HepG2 (cell line): ENCODE results near the gene FHIT. TPM values are rescaled to one million over a fixed set of nuclear protein-coding genes. Genes with fewer than 3 reads are reported as not detected.

Source experiments
- ATAC-seq: fragments of 200-7000 bp; cut with Tn5 transposase; 3 replicates; pipeline ENCODE4 v1.9.1; 2020; ENCODE audit warnings: mild to moderate bottlenecking, moderate library complexity
- BruUV-seq: library from RNA; stranded (reverse); fragments of 400-500 nt; replicated peaks from 2 replicates; lab custom pipeline; 2021; lab: Mats Ljungman, UMichigan
- CTCF ChIA-PET: fragments of 300-600 bp; formaldehyde crosslinking; extraction: SDS; loops from one replicate; lab custom pipeline; 2021; ENCODE audit warnings: low total read pairs, inconsistent platforms, low intra/inter-chr PET ratio; lab: Yijun Ruan, JAX
- POLR2A ChIA-PET: fragments of 350-600 bp; sonication (Branson Sonifier 250); formaldehyde crosslinking; loops from one replicate; lab custom pipeline; 2020; ENCODE audit warnings: antibody characterized with exemption, inconsistent platforms; lab: Yijun Ruan, JAX
- DNase-seq: peaks from one replicate; pipeline ENCODE4 v3.0.0-alpha.2; 2015; ENCODE audit warnings: low spot score
- FAIRE-seq: peaks from 3 replicates; lab custom pipeline; 2011; peaks lifted over from hg19 to GRCh38; lab: Jason Lieb, UNC
- H2AFZ ChIP-seq: one replicate; pipeline ENCODE4 v1.6.1; 2011; ENCODE audit warnings: low read length, inconsistent platforms
- H3K27ac ChIP-seq: fragments of 300-600 bp; 3 replicates; pipeline ENCODE4 v1.8.0; 2011; ENCODE audit warnings: mixed run types, mild to moderate bottlenecking, mixed read lengths, low read length, inconsistent platforms; ENCODE audit not compliant: insufficient read depth; ENCODE audit errors: extremely low read length
- H3K27me3 ChIP-seq, 2 experiments: fragments of 200-600 bp in 1 of 2; 2 replicates in 1 of 2; 3 replicates in 1 of 2; pipeline versions ENCODE4 v1.6.0 to v1.8.0; 2011; ENCODE audit warnings: low read length in 2 of 2, mild to moderate bottlenecking in 2 of 2, moderate library complexity in 2 of 2, inconsistent platforms in 1 of 2; ENCODE audit not compliant: insufficient read depth in 2 of 2, control insufficient read depth in 1 of 2
- H3K36me3 ChIP-seq, 2 experiments: fragments of 200-600 bp in 1 of 2; replicated peaks in 1 of 2; 2 replicates in 1 of 2; 3 replicates in 1 of 2; pipeline versions ENCODE4 v1.5.1 to v1.8.0; 2011; ENCODE audit warnings: low read length in 2 of 2, inconsistent platforms in 1 of 2; ENCODE audit not compliant: insufficient read depth in 2 of 2, control insufficient read depth in 1 of 2
- H3K4me1 ChIP-seq: 2 replicates; pipeline ENCODE4 v1.5.1; 2012; ENCODE audit warnings: low read length, inconsistent platforms; ENCODE audit not compliant: insufficient read depth
- H3K4me2 ChIP-seq: 2 replicates; pipeline ENCODE4 v1.6.0; 2011; ENCODE audit warnings: low read depth, low read length, inconsistent platforms
- H3K4me3 ChIP-seq, 3 experiments: fragments of 200-600 bp in 1 of 3; sonication (generic), shearing (Covaris generic) in 1 of 3; replicated peaks in 1 of 3; 2 replicates each; pipeline ENCODE4 v1.5.1; 2011 to 2016; ENCODE audit warnings: low read length in 3 of 3, inconsistent platforms in 2 of 3, low read depth in 2 of 3, mild to moderate bottlenecking in 2 of 3, control low read depth in 1 of 3, mixed read lengths in 1 of 3; ENCODE audit not compliant: insufficient read depth in 1 of 3
- H3K79me2 ChIP-seq: one replicate; pipeline ENCODE4 v1.6.1; 2011; ENCODE audit warnings: low read length, inconsistent platforms; ENCODE audit not compliant: insufficient read depth
- H3K9ac ChIP-seq: 2 replicates; pipeline ENCODE4 v1.6.0; 2011; ENCODE audit warnings: mild to moderate bottlenecking, low read depth, low read length, inconsistent platforms; ENCODE audit not compliant: insufficient read depth
- H3K9me3 ChIP-seq: 2 replicates; pipeline ENCODE4 v1.5.1; 2012; ENCODE audit warnings: mild to moderate bottlenecking, low read length
- H4K20me1 ChIP-seq: 2 replicates; pipeline ENCODE4 v1.6.0; 2011; ENCODE audit warnings: inconsistent platforms, mild to moderate bottlenecking, low read length, moderate library complexity; ENCODE audit not compliant: insufficient read depth
- CBX5 ChIP-seq: sonication (generic); formaldehyde crosslinking; IDR thresholded peaks from 2 replicates; pipeline ENCODE4 v1.4.0; 2020; ENCODE audit warnings: missing genetic modification reagents, borderline replicate concordance
- DR1 ChIP-seq: sonication (generic); formaldehyde crosslinking; IDR thresholded peaks from 2 replicates; pipeline ENCODE4 v1.8.0; 2021; ENCODE audit warnings: mild to moderate bottlenecking, missing genetic modification reagents, inconsistent platforms
- DZIP1 ChIP-seq: sonication (generic); formaldehyde crosslinking; IDR thresholded peaks from 2 replicates; pipeline ENCODE4 v1.5.0; 2020; ENCODE audit warnings: mild to moderate bottlenecking, missing genetic modification reagents
- GPN1 ChIP-seq: sonication (generic); formaldehyde crosslinking; IDR thresholded peaks from 2 replicates; pipeline ENCODE4 v1.5.1; 2020; ENCODE audit warnings: missing genetic modification reagents, borderline replicate concordance
- ISX ChIP-seq: sonication (generic); formaldehyde crosslinking; conservative IDR thresholded peaks from 2 replicates; pipeline ENCODE4 v1.5.0; 2020; ENCODE audit warnings: missing genetic modification reagents
- NR2F1 ChIP-seq, 2 experiments: fragments of 450-650 bp in 1 of 2; formaldehyde crosslinking in 1 of 2; IDR thresholded peaks; 2 replicates each; pipeline versions ENCODE4 v1.5.0 to v1.6.1; 2016 to 2020; ENCODE audit warnings: mild to moderate bottlenecking in 1 of 2, missing compliant biosample characterization in 1 of 2, missing genetic modification reagents in 1 of 2, moderate library complexity in 1 of 2
- NR2F6 ChIP-seq, 2 experiments: IDR thresholded peaks; 2 replicates each; pipeline ENCODE4 v1.6.1; 2016; ENCODE audit warnings: antibody characterized with exemption in 1 of 2, mild to moderate bottlenecking in 1 of 2
- PBX3 ChIP-seq: sonication (generic); formaldehyde crosslinking; IDR thresholded peaks from 2 replicates; pipeline ENCODE4 v1.8.1; 2023; ENCODE audit warnings: missing genetic modification reagents, inconsistent platforms, borderline replicate concordance
- SMARCE1 ChIP-seq: fragments of 450-650 bp; IDR thresholded peaks from 2 replicates; pipeline ENCODE4 v1.6.1; 2017; ENCODE audit warnings: borderline replicate concordance
- SRSF9 ChIP-seq: fragments of 200-400 bp; formaldehyde crosslinking; IDR thresholded peaks from 2 replicates; pipeline ENCODE4 v1.6.1; 2018; ENCODE audit warnings: borderline replicate concordance, mild to moderate bottlenecking, low read depth, low read length; ENCODE audit not compliant: insufficient read depth, poor library complexity, severe bottlenecking
- TGIF2 ChIP-seq: IDR thresholded peaks from 2 replicates; pipeline ENCODE4 v1.6.1; 2016; ENCODE audit warnings: control low read depth, missing compliant biosample characterization
- ZBTB25 ChIP-seq: IDR thresholded peaks from 2 replicates; pipeline ENCODE4 v1.6.1; 2018; ENCODE audit warnings: missing genetic modification reagents
- ZNF367 ChIP-seq: sonication (generic); formaldehyde crosslinking; IDR thresholded peaks from 2 replicates; pipeline ENCODE4 v1.4.0; 2020; ENCODE audit warnings: missing genetic modification reagents, borderline replicate concordance
- ZNF597 ChIP-seq: sonication (generic); formaldehyde crosslinking; IDR thresholded peaks from 2 replicates; pipeline ENCODE4 v1.5.0; 2020; ENCODE audit warnings: missing genetic modification reagents
- ZNF674 ChIP-seq: sonication (generic); formaldehyde crosslinking; IDR thresholded peaks from 2 replicates; pipeline ENCODE4 v1.5.0; 2020; ENCODE audit warnings: low read depth, mild to moderate bottlenecking, missing genetic modification reagents
- ZNF749 ChIP-seq: sonication (generic); formaldehyde crosslinking; IDR thresholded peaks from 2 replicates; pipeline ENCODE4 v1.8.0; 2022; ENCODE audit warnings: mild to moderate bottlenecking, missing genetic modification reagents, moderate library complexity, borderline replicate concordance
- ZNF773 ChIP-seq: sonication (generic); formaldehyde crosslinking; IDR thresholded peaks from 2 replicates; pipeline ENCODE4 v1.4.0; 2020; ENCODE audit warnings: missing genetic modification reagents, borderline replicate concordance
- ZNF883 ChIP-seq: sonication (generic); formaldehyde crosslinking; IDR thresholded peaks from 2 replicates; pipeline ENCODE4 v1.5.1; 2020; ENCODE audit warnings: mild to moderate bottlenecking, missing genetic modification reagents; ENCODE audit errors: not compliant biosample characterization
- WGBS: methylation state at CpG from one replicate; pipeline ENCODE4 v1.1.6; 2017; ENCODE audit warnings: low lambda C conversion rate; 5-methylcytosine and 5-hydroxymethylcytosine counted together
- in situ Hi-C: cut with HindIII; loops from 2 replicates; pipeline ENCODE4 v1.10.0; 2017; ENCODE audit warnings: low pct_unique_long_range_greater_than_20kb; ENCODE audit not compliant: extremely low pct_ligation_motif_present
- intact Hi-C: fragments of 100-400 bp; cut with micrococcal nuclease; formaldehyde crosslinking; loops from one replicate; pipeline ENCODE4 v1.10.0; 2022; ENCODE audit not compliant: unreplicated experiment
- polyA plus RNA-seq, 8 experiments: library from polyadenylated mRNA; depleted of rRNA in 3 of 8; stranded (reverse) in 7 of 8; unstranded in 1 of 8; fragments of >200 nt; fragmentation: Illumina TruSeq in 4 of 8; extraction: Trizol in 4 of 8; gene quantifications; 2 replicates each; pipeline versions ENCODE4 v1.2.1 to v1.2.3, GENCODE V29; 2011 to 2016; ENCODE audit warnings: low read depth in 4 of 8, missing spikeins in 1 of 8, mixed read lengths in 1 of 8; ENCODE audit not compliant: insufficient read depth in 1 of 8
- total RNA-seq, 5 experiments: library from RNA; depleted of rRNA; stranded (reverse); fragments of >200 nt; fragmentation: Illumina TruSeq; extraction: Trizol; gene quantifications; 2 replicates each; pipeline ENCODE4 v1.2.3, GENCODE V29; 2016; ENCODE audit warnings: low read depth in 1 of 5

The FHIT gene
- total and polyA plus RNA-seq, 2 of the 13 experiments (the other 11 are each of a cell fraction or from before 2014, with no cell fraction given), result 4.0 to 4.6 TPM

- H3K4me1 ChIP-seq, result no peaks in the 10 kb centered on the region
- H4K20me1 ChIP-seq, result no peaks in the 10 kb centered on the region
- no peaks in the 10 kb centered on the region for H3K27me3 ChIP-seq
- WGBS, result 3% methylated on average over 5 of the region's 5 CpGs
- in situ Hi-C loops, result loop anchor here (25.0 kb wide), 1 partner anchor 654 kb away; no protein-coding TSS in a partner anchor
- CTCF ChIA-PET, result no interaction called here
- POLR2A ChIA-PET, result no interaction called here
- DNase-seq (no peak), FAIRE-seq (no peak), ATAC-seq (no peak)
- TF ChIP-seq SMARCE1 (no peak), ZNF367 (CRISPR knock-in tag) (no peak), ZNF597 (CRISPR knock-in tag) (no peak), CBX5 (no peak), ZNF773 (CRISPR knock-in tag) (no peak), TGIF2 (CRISPR knock-in tag) (no peak), GPN1 (no peak), DZIP1 (CRISPR knock-in tag) (no peak), ZBTB25 (no peak), ISX (CRISPR knock-in tag) (no peak), ZNF749 (CRISPR knock-in tag) (no peak), NR2F6 (IDR thresholded peaks at IDR 0.05) (no peak), NR2F6 (CRISPR knock-in tag; IDR thresholded peaks at IDR 0.05) (no peak), NR2F1 (CRISPR knock-in tag; IDR thresholded peaks at IDR 0.05) (no peak), DR1 (no peak), SRSF9 (no peak), ZNF674 (CRISPR knock-in tag) (no peak), PBX3 (CRISPR knock-in tag) (no peak), ZNF883 (no peak)
- no peak overlapping the region for H2AFZ ChIP-seq
- H3K4me2 ChIP-seq, result no peak overlapping the region
- no peak overlapping the region for H3K4me3 ChIP-seq
- no peaks in the 10 kb centered on the region for H3K79me2 ChIP-seq
- H3K36me3 ChIP-seq, result no peaks in the 10 kb centered on the region
- BruUV-seq, result no TSS peak
- no peak overlapping the region for H3K9ac ChIP-seq
- intact Hi-C loops, result no loop called here
- H3K9me3 ChIP-seq, result no peaks in the 10 kb centered on the region
- no peak overlapping the region for H3K27ac ChIP-seq
These were observed 1385.2 kb downstream of the FHIT start for GRCh38 chr3:59866076-59866475.
